NCI-H1694 (cell line): ENCODE results near the gene SARNP.
"Not testable (repeated sequence)": the region's sequence is repeated elsewhere in the genome, so short reads cannot be mapped to it uniquely, and the experiment has no call there.

ENCODE experiments used
- DNase-seq: peaks from one replicate; lab custom pipeline; 2025; lab: John Stamatoyannopoulos, UW

Gene SARNP

DNA sequence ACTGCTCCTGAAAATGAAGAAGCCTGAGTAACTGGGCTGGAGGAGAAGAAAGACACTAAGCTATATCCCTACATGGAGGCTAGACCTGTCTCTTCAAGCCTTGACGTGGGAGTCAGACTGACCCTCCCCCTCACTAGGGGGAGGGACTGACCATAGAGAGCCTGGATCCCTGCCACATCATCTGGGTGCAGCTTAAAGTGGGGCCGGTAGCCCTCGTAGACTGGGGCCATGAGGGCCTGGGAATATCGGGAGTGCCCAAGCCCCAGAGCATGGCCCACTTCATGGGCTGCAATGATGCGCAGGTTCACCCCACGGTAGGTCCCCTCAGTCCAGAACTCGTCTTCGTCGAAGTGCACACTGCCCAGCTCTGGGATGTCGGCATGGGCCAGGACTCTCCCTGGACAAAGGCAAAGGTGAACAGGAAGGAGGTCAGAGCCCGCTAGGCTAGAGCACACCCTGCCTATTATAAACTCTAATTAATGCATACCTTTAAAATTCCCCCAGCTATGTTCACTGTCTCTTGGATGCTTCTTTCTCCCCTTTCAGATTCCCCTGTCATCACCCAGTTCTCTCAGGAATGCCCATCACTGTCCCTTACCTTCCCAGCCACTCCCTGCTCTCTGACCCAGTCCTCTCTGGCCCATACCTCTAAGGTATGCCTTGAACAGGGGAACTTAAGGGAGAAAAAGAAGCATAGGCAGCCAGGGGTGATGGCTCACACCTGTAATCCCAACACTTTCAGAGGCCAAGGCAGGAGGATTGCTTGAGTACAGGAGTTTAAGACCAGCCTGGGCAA lies 22.0 kb upstream of the SARNP start:
- DNase-seq = no peak

DNA sequence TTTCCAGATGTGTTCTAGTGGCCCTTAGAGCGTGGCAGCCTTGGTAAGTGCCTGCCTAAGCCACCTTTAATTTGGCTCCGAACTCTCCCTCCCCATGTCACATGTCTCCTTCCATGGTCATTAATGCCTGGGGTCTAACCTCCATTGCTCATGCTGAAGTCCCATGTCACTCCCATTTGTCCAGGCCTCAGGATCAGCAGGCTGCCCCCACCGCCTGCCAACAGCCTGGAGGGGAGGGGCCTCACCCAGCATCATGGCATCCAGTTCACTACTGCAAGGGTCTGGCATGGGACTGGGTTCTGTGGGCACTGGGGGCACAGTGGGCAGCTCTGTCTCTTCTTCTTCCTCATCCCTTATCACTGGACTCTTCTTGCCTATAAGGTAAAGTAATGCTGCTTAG lies 20.8 kb upstream of the SARNP start:
- no peak for DNase-seq

DNA sequence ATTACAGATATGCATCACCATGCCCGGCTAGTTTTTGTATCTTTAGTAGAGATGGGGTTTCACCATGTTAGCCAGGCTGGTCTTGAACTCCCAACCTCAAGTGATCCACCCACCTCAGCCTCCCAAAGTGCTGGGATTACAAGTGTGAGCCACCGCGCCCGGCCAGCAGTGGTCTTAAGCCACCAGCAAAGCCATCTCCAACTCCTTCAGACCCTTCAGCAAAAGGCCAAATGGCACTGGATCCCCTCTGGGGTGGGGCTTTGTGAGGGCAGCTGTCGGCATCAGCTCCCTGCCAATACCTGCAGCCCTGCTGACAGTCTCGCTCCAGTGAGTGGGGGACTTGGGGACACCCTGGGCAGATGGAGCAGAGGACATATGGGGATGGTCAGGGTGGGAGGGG lies 16.9 kb upstream of the SARNP start:
- DNase-seq = not testable (repeated sequence)

DNA sequence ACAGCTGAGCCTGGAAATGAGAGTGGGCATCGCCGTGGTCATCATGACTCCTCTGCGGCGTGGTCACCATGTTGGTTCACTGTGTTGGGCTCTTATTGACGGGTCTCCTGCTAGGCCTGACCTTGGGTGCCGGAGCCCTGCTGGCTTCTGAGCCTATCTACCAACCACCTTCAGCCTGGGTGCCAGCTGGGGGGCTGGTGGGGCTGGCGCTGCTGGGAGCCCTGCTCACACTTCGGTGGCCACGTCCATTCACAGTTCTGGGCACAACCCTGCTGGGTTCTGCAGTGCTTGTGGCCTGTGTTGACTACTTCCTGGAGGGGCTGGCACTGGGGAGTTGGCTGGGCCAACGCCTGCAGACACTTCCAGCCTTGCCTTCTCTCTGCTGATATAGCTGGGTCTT lies 15.5 kb upstream of the SARNP start:
- DNase-seq = no peak

DNA sequence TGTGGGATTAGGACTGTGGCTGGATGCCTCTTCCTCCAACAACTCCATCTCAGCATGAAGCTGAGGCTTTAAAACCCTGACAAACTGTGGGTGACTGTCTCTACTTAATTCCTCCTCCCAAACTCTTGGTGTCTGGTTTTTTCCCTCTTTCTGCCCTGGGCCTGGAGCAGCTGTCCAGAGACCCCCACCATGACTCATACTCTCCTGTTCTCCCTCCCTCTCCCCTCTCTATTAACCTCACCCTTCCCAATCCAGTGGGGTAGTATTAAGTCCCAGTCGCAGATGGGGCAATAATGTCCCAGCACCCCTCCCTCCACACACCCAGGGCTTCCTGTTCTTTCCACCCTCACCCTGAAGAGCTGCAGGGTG lies 13.9 kb upstream of the SARNP start:
- DNase-seq = no peak

DNA sequence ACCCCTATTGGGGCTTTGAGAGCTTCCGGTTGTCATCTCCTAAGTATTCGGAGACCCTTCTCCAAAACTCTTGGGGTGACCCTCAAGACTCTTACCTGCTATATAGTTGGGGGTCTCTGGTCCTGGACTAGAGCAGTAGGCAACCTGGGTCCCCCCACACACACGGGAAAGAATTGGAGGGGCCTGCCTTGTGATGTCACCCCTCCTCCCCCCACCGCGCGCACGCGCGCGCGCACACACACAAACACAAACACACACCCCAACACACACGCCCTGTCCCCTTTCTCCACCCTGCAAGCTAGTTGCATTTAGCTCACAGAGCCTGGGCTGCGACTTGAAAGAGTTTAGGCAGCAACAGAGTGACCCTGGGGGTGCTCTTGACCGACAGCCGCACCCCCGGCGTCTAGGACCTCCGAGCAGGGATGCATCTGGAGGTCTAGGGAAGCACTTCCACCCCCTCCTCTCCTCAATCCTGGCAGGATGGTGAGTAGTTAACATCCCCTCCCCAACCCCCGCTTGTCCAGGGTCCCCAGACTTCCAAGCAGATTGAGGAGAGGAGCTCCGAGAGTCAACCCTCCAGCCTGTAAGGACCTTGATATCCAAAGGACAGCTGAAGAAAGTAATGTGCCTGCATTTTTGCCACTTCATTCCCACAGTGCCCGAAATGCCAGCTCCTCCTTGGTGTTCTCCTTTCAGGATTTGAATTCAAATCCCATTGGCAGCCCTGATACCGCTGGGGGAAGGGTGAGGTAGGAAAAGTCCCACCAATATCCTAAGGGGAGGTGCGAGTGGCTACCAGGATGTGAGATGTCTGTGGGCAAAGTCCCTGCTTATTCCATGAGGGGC lies 13.3 kb upstream of the SARNP start:
- no peak for DNase-seq

DNA sequence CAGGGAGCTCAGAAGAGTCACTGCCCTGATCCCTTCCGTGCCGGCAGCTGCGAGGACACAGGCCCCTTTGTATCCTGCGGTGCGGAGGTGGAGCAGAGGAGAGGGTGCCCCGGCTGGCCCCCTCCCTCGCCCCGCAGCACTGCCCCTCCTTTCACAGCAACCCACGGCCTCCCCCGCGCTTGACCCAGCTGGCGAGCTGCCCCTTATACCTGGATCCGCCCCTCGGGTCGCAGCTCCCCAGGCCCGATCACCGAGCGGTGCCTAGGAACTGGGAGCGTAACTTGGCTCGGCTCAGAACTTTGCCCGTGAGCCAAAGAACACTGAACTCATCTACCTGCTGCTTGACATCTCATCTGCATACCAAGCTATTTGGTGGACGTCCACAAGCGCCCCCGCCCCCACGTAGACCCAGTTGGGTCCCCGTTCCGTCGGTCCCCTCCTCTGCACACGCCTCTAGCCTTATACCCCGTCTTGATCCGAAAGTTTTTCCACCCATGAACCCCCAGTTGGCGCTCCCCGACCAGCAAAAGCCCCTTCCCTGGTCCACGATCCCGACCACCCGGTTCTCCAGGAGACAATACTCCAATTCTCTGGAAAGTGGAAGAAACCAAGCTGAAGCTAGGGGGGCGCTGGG lies 12.6 kb upstream of the SARNP start:
- DNase-seq = no peak

DNA sequence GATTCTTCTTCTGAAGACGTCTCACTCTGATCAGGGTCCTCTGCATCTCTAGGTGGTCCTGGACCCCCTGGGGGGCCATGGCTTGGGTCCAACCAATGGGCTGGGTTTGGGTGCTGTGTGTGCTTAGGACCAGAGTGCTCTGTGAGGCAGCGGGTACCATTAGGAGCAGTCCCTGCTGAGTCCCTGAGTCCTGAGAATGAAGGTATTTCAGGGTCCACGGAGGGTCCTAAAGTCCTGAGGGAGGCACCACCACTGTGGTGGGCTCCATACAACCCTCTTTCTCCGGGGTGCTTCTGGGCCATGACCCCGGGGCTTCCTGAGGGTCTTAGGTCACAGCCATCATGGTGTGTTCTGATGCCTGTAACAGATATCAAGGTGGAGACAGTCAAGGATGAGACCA lies 10.8 kb upstream of the SARNP start:
- DNase-seq = no peak

DNA sequence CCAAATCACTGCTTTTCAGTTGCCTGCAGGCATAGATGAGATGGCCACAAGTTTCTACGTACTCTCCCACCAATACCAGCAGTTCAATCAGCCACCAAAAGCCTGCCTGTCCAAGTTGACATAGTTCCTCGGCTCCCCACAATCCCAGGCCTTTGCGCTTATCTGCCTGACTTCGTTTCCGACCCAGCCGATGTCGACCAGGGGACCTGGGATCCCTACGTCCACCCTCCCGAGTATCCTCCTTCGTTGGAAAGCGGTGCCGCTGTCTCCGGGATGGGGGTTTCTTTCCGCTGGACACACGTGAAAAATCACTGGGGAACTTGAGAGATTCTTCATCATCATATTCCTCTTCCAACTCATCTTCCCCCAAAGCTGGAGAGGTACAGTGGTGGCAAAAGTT lies 10.3 kb upstream of the SARNP start:
- DNase-seq = no peak

DNA sequence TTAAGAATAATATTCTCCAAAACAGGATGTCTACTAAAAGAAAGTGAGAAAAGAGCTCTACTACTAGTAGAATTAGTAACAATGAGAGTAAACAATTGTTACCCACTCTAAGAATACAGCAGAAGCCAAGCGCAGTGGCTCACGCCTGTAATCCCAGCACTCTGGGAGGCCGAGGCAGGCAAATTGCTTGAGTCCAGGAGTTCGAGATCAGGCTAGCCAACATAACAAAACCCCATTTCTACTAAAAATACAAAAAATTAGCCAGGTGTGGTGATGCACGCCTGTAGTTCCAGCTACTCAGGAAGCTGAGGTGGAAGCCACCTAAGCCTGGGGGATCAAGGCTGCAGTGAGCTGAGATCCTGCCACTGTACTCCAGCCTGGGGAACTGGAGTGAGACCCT lies 7.2 kb upstream of the SARNP start:
- DNase-seq = no peak

DNA sequence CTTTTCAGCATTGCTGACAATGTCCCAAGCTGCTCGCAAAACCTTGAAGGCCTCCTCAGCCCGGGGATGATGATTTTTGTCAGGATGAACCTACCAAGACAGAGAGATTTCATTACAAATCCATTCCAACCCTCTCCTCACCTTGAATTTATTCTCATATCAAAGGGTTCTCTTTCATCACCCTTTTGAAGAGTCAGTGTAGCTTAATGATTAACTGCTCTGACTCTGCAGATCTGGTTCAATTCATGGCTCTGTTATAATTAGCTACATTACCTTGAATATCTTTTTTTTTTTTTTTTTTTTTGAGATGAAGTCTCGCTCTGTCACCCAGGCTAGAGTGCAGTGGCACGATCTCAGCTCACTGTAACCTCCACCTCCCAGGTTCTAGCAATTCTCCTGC lies 5.9 kb upstream of the SARNP start:
- no peak for DNase-seq

DNA sequence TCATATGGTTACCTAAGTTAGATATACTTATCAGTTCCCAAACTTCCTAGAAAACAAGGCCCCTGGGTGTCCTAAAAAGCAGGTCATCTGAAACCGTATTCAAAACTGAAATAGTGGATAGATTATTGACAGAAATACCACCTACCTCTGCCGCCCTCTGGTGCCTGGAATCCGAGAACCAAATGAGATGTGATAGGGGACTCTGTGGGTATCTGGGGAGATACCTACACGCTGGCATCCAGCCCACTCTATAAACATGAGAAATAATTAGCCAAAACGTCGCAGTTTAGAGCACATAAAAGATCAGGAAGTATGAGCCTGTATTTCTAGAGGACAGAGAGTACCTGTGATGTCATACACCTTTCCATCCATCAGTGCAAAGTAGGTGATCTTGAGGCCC lies 4.7 kb upstream of the SARNP start:
- no peak for DNase-seq

DNA sequence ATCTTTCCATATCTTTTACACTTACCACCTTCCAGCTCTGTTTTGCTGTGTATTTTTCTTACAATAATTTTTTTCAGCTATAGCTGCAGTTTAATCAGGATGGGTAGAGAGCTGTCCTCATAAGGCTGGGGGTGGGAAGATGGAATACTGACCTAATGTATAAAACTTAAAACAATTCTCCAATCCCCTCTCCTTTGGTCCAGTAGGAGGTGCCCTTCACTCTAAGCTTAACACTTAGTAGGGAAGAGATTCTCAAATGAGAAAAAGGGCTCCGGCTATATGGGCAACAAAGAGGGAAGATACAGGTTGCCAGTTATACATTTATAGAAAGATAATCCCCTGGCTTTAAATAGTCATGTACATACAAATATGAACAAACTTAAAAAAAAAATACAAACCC lies 3.2 kb upstream of the SARNP start:
- DNase-seq = no peak

DNA sequence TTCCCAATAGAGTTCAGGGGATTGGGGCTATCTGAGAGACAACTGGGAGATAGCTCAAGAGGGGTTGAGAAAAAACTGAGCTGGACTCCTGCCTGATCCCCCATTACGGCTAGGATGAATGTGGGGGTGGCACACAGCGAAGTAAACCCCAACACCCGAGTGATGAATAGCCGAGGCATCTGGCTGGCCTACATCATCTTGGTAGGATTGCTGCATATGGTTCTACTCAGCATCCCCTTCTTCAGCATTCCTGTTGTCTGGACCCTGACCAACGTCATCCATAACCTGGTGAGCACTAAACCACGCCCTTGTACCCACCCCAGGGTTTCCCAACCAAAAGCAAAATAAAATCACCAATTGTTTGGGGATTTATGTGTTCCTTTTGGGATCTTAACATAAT lies 1.4 kb upstream of the SARNP start:
- no peak for DNase-seq

DNA sequence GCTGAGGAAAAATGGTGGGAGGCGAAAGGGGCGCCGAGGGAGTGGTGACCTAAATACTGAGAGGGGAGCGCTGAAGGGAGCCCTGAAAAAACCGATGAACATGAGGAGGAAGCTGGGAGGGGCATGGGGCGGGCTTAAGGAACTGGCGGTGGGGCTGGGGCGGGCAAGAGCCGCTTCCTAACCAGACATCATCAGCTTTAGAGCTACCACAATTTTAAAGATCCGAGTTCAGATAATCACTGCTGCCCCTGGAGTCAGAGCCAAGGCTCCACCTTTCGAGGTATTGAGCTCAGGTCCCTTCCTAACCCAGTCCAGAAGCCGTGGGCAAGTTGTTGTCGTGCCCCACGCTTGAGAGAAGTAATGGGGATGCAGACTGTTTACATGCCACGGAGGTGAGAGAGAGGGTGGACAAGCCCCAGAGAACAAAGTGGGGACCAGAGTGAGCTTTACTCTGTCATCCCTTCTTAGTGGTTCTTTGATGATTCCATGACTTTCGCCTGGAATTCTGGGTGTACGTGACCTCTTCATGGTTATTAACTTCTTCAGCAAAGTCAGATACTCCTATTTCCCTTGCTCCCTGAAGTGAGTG lies 710 bp upstream of the SARNP start:
- peak; percentile 45 for DNase-seq

DNA sequence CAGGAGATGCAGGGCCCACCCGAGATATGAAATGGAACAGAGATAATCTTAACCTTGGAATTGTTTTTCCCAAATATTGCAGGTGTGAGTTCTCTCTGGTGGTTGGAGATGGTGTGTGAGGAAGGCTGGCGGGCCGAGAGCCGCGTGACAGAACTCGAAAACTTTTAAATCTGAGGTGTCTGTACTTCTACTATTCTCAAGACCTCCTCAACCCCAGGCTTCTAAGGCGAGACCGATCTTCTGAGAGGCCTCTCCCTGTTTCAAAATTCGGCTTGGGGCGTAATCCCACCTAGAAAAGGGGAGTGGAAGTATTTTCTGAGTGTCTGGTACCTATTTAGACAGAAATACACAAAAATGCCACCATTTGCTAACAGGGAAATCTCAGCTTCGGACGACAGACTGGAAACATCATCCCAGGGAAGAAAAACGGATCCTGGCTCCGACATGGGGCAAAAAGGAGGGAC lies 611 bp downstream of the SARNP start:
- DNase-seq = no peak

DNA sequence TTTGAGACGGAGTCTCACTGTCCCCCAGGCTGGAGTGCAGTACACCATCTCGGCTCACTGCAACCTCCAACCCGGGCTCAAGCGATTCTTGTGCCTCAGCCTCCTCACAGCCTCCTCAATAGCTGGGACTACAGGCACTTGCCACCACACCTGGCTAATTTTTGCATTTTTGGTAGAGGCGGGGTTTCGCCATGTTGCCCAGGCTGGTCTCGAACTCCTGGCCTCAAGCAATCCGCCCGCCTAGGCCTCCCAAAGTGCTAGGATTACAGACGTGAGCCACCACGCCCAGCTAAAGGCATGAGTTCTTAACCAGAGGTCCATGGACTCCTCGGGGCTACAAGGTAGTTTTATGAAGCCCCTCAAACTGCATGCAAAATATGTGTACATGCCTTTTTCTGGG lies 2.1 kb downstream of the SARNP start:
- DNase-seq = no peak

DNA sequence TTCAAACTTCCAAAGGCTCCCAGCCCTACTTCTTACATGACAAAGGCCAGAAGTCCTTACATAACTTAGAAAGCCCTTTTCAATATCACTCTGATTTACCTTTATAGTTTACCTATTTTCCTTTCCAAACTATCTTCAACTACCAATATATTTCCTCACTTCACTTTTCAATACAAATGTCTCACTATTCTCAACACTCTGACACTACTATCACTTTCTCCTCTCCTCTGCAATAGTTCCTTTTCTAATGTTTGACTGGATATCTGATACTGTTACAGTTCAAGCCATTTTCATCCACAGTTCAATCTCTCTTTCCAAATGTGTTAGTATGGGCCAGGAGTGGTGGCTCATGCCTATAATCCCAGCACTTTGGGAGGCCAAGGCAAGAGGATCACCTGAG lies 3.3 kb downstream of the SARNP start:
- no peak for DNase-seq

DNA sequence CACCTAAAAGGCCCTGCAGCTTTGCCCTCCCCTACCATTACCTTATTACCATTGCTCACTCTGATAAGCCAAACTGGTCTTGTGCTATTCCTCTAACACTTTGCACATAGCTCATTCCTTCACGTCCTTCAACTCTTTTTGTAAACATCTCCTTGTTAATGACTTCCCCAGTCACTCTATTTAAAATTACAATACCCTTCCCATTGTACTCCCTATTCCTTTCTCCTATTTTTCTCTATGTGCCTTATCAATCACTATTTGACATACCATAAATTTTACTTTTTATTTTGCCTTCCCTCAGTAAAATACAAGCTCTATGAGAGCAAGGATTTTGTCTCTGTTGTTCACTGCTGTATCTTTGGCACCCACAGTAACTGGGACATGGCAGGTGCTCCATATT lies 5.4 kb downstream of the SARNP start:
- DNase-seq = no peak

DNA sequence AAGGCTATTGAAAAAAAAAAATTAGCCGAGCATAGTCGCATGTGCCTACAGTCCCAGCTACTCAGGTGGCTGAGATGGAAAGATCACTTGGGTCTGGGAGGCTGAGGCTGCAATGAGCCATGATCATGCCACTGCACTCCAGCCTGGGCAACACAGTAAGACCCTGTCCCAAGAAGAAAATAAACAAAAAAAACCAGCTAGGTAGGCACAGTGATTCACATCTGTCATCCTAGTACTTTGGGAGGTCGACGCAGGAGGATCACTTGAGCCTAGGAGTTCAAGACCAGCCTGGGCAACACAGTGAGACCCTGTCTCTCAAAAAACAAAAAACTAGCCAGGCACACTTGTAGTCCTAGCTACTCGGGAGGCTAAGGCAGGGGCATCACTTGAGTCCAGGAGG lies 8.2 kb downstream of the SARNP start:
- DNase-seq = no peak

DNA sequence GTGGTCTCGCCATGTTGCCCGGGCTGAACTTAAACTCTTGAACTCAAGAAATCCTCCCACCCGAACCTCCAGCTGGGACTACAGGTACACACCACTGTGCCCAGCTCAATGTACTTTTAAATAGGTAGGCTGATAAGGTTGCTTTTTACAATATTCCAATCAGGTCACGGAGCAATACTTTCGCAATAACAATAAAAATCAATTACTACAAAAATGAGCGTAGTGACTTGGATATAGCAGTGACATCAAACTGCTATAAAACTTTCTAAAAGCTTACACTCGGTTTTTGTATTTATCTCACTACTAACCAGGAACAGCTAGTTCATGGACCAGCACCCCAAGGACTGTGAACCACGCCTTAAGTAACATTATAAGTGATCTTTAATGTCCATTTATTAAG lies 10.5 kb downstream of the SARNP start:
- no peak for DNase-seq

DNA sequence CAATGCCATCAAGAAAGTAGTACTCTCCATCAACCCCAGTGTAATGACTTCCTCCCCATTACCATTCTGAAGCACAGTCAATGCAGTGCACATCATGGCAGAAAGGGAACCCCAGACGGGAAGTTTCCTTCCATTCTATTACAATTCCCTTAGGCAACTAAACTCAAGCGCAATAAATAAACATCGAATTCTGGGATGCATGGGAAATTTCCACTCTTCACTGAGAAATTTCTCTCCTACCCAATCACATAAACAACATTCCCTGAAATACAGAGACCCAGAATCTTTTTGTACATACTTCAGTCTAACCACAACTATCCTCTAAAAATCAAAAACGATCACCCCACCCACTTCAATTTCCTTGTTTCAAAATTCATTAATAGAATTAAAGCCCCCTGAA lies 20.0 kb downstream of the SARNP start:
- DNase-seq = no peak

DNA sequence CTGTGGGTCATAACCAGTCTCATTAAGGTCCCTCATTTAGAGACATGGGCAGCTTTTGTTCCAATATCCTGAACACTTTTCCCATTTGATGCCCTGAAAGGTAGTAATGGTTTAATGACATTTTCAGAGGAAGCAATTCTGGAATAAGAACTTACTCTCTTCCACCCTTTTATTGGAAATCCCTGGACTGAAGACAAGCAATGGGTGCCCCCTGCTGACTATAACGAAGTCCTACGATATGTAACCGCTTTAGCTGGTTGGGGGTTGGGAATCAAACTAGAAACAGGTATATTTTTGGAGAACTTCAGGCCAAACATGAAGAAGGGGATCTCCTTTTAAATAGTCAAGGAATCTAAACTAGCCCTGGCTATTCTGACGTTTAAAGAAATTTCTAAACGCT lies 20.5 kb downstream of the SARNP start:
- DNase-seq = peak; percentile 33
